ENCODE data around the gene PLPP1. TPM values are rescaled to one million over a fixed set of nuclear protein-coding genes. Genes with fewer than 3 reads are reported as not detected.

The PLPP1 gene
- polyA plus RNA-seq, 1 of the 3 experiments (the other 2 are of a cell fraction): 32.8 TPM

- no peak for DNase-seq
- CTCF ChIA-PET: no interaction called here
- no peaks in the 10 kb centered on the region for H3K27me3 ChIP-seq (ENCODE audit: insufficient read depth)
- 94% methylated on average over 4 of the region's 4 CpGs for WGBS (ENCODE audit: low lambda C conversion rate)
- H2AFZ ChIP-seq (ENCODE audit: low read depth): peak overlapping the region; percentile 74
- H3F3A ChIP-seq (replicated peaks; ENCODE audit: insufficient read depth): peaks cover 9% of the 10 kb centered on the region
- no peak for TF ChIP-seq SIN3A (IDR thresholded peaks at IDR 0.05; ENCODE audit: borderline replicate concordance, low read depth, low read length)
- TF ChIP-seq NFIC (IDR thresholded peaks at IDR 0.05; ENCODE audit: borderline replicate concordance): no peak
- TF ChIP-seq NRF1 (IDR thresholded peaks at IDR 0.05; ENCODE audit: low read depth, low read length): no peak
- TF ChIP-seq FOXM1 (IDR thresholded peaks at IDR 0.05; ENCODE audit: low read depth): no peak
- TF ChIP-seq RCOR1 (IDR thresholded peaks at IDR 0.05; ENCODE audit: low read length): no peak
- no peak for TF ChIP-seq RAD21 (IDR thresholded peaks at IDR 0.05; ENCODE audit: low read length)
- H3K4me3 ChIP-seq (ENCODE audit: low read depth in 2 of 2, low read length in 1 of 2): no peak overlapping the region
- no peaks in the 10 kb centered on the region for H3K9me2 ChIP-seq
- H3K9me3 ChIP-seq: no peaks in the 10 kb centered on the region
- peak overlapping the region in 1 of 2 experiments; percentile 14; a peak in 1 of 4 replicates for H3K27ac ChIP-seq (ENCODE audit: low read depth in 2 of 2, low read length in 1 of 2)
- H3K36me3 ChIP-seq (replicated peaks in 1 of 2; ENCODE audit: control insufficient read depth in 1 of 2, insufficient read depth in 2 of 2, low read length in 1 of 2): no peaks in the 10 kb centered on the region
- H4K20me1 ChIP-seq (ENCODE audit: insufficient read depth): no peaks in the 10 kb centered on the region
- 0 out of 4 replicates have a peak, but pooled peaks cover 0 to 7% of the 10 kb centered on the region in 2 experiments for H3K4me1 ChIP-seq (ENCODE audit: control insufficient read depth in 1 of 2, insufficient read depth in 2 of 2, low read depth in 1 of 2, low read length in 1 of 2)
- H3K9ac ChIP-seq: no peak overlapping the region
- H3K4me2 ChIP-seq: no peak overlapping the region
- POLR2A ChIA-PET: no interaction called here
- H3K79me2 ChIP-seq (ENCODE audit: insufficient read depth): no peaks in the 10 kb centered on the region
These were observed 35.8 kb upstream of the PLPP1 start for GRCh38 chr5:55570570-55570969.

DNA sequence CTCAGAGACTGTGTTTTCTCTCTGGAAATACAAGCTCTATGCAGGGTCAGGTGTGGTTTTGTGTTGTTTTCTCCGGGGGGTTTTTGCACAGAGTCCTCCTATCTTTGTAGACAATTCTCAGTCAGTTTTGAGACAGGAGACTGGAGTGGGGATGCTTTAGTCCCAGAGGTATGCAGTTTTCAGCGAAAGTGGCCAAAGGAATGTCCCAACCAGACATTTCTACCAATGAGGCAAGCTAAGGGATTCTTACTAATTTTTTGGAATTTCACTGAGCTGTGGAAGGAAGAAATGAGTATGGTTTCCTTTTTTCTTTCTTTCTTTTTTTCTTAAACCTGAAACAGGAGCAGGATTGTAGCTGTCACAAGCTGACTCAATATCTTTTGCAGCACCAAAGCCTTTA lies 35.3 kb upstream of the PLPP1 start:
- no peaks in the 10 kb centered on the region for H3K79me2 ChIP-seq (ENCODE audit: insufficient read depth)
- TF ChIP-seq NRF1 (IDR thresholded peaks at IDR 0.05; ENCODE audit: low read depth, low read length) (no peak), YY1 (IDR thresholded peaks at IDR 0.05; ENCODE audit: low read depth) (no peak)
- peak overlapping the region in 1 of 2 experiments; percentile 14; a peak in 1 of 4 replicates for H3K27ac ChIP-seq (ENCODE audit: low read depth in 2 of 2, low read length in 1 of 2)
- H3K9me3 ChIP-seq: no peaks in the 10 kb centered on the region
- ChIA-PET CTCF (no interaction called here), POLR2A (no interaction called here)
- H2AFZ ChIP-seq (ENCODE audit: low read depth): peak overlapping the region; percentile 74; the same call in 1 of the 2 replicates
- H3K4me2 ChIP-seq: 0 out of 2 replicates have a peak overlapping the region, but pooled peaks have one; percentile 5
- 57% methylated on average over 2 of the region's 2 CpGs for WGBS (ENCODE audit: low lambda C conversion rate)
- H3K4me3 ChIP-seq (ENCODE audit: low read depth in 2 of 2, low read length in 1 of 2): no peak overlapping the region
- no peaks in the 10 kb centered on the region for H4K20me1 ChIP-seq (ENCODE audit: insufficient read depth)
- H3K27me3 ChIP-seq (ENCODE audit: insufficient read depth): no peaks in the 10 kb centered on the region
- 0 out of 4 replicates have a peak, but pooled peaks cover 0 to 7% of the 10 kb centered on the region in 2 experiments for H3K4me1 ChIP-seq (ENCODE audit: control insufficient read depth in 1 of 2, insufficient read depth in 2 of 2, low read depth in 1 of 2, low read length in 1 of 2)
- H3K36me3 ChIP-seq (replicated peaks in 1 of 2; ENCODE audit: control insufficient read depth in 1 of 2, insufficient read depth in 2 of 2, low read length in 1 of 2): no peaks in the 10 kb centered on the region
- no peak for DNase-seq
- H3F3A ChIP-seq (replicated peaks; ENCODE audit: insufficient read depth): peaks cover 9% of the 10 kb centered on the region
- H3K9me2 ChIP-seq: no peaks in the 10 kb centered on the region
- no peak overlapping the region for H3K9ac ChIP-seq

GRCh38 chr5:55569513-55569865 lies 34.7 kb upstream of the PLPP1 start:
- 0 out of 2 replicates have a peak overlapping the region, but pooled peaks have one; percentile 5 for H3K4me2 ChIP-seq
- H3K9me2 ChIP-seq: no peaks in the 10 kb centered on the region
- no peak for DNase-seq
- 94% methylated on average over 3 of the region's 3 CpGs for WGBS (ENCODE audit: low lambda C conversion rate)
- H4K20me1 ChIP-seq (ENCODE audit: insufficient read depth): no peaks in the 10 kb centered on the region
- H3K9me3 ChIP-seq: no peaks in the 10 kb centered on the region
- H3K79me2 ChIP-seq (ENCODE audit: insufficient read depth): no peaks in the 10 kb centered on the region
- H3K27me3 ChIP-seq (ENCODE audit: insufficient read depth): no peaks in the 10 kb centered on the region
- ChIA-PET POLR2A (no interaction called here), CTCF (no interaction called here)
- peaks cover 9% of the 10 kb centered on the region for H3F3A ChIP-seq (replicated peaks; ENCODE audit: insufficient read depth)
- H3K4me3 ChIP-seq (ENCODE audit: low read depth in 2 of 2, low read length in 1 of 2): no peak overlapping the region
- no peak overlapping the region for H3K9ac ChIP-seq
- H3K27ac ChIP-seq (ENCODE audit: low read depth in 2 of 2, low read length in 1 of 2): no peak overlapping the region
- H3K36me3 ChIP-seq (replicated peaks in 1 of 2; ENCODE audit: control insufficient read depth in 1 of 2, insufficient read depth in 2 of 2, low read length in 1 of 2): no peaks in the 10 kb centered on the region
- 0 out of 4 replicates have a peak, but pooled peaks cover 0 to 7% of the 10 kb centered on the region in 2 experiments for H3K4me1 ChIP-seq (ENCODE audit: control insufficient read depth in 1 of 2, insufficient read depth in 2 of 2, low read depth in 1 of 2, low read length in 1 of 2)
- H2AFZ ChIP-seq (ENCODE audit: low read depth): 0 out of 2 replicates have a peak overlapping the region, but pooled peaks have one; percentile 74
- TF ChIP-seq SIN3A (IDR thresholded peaks at IDR 0.05; ENCODE audit: borderline replicate concordance, low read depth, low read length): no peak
- no peak for TF ChIP-seq USF1 (IDR thresholded peaks at IDR 0.05; ENCODE audit: borderline replicate concordance, low read depth)
- no peak for TF ChIP-seq FOXJ3 (CRISPR knock-in tag; IDR thresholded peaks at IDR 0.05)
- TF ChIP-seq MEF2A (IDR thresholded peaks at IDR 0.05; ENCODE audit: borderline replicate concordance, low read depth): no peak
- no peak for TF ChIP-seq NFIC (IDR thresholded peaks at IDR 0.05; ENCODE audit: borderline replicate concordance)
- TF ChIP-seq RXRA (IDR thresholded peaks at IDR 0.05; ENCODE audit: borderline replicate concordance, low read depth): no peak
- TF ChIP-seq MXI1 (IDR thresholded peaks at IDR 0.05; ENCODE audit: low read depth, low read length): no peak
- TF ChIP-seq USF2 (IDR thresholded peaks at IDR 0.05; ENCODE audit: borderline replicate concordance, low read depth, low read length): no peak
- no peak for TF ChIP-seq SMC3 (IDR thresholded peaks at IDR 0.05; ENCODE audit: low read depth, low read length)
- no peak for TF ChIP-seq GATA2 (CRISPR knock-in tag; IDR thresholded peaks at IDR 0.05)
- TF ChIP-seq, protein P1, sequence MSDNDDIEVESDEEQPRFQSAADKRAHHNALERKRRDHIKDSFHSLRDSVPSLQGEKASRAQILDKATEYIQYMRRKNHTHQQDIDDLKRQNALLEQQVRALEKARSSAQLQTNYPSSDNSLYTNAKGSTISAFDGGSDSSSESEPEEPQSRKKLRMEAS (IDR thresholded peaks at IDR 0.05; ENCODE audit: low read depth): no peak
- TF ChIP-seq, protein P2, sequence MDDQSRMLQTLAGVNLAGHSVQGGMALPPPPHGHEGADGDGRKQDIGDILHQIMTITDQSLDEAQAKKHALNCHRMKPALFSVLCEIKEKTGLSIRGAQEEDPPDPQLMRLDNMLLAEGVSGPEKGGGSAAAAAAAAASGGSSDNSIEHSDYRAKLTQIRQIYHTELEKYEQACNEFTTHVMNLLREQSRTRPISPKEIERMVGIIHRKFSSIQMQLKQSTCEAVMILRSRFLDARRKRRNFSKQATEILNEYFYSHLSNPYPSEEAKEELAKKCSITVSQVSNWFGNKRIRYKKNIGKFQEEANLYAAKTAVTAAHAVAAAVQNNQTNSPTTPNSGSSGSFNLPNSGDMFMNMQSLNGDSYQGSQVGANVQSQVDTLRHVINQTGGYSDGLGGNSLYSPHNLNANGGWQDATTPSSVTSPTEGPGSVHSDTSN (IDR thresholded peaks at IDR 0.05): no peak
- no peak for TF ChIP-seq TCF12 (IDR thresholded peaks at IDR 0.05)
- TF ChIP-seq CHD2 (IDR thresholded peaks at IDR 0.05; ENCODE audit: low read length, partially characterized antibody): no peak
- TF ChIP-seq IRF3 (IDR thresholded peaks at IDR 0.05; ENCODE audit: low read depth, low read length): no peak

Data from SK-N-SH (cell line).